Activated CD4-positive, alpha-beta T cell treated with anti-CD3 and anti-CD28 coated beads, Interleukin-2, amount 50 U/mL, for 4 hours (primary cell): ENCODE results near the gene CTDSP2.

Experiments used
- DNase-seq, 2 experiments: peaks; one replicate each; pipeline ENCODE4 v3.0.0-alpha.2; 2020

CTDSP2 gene

GRCh38 chr12:57813111-57813970 lies 33.2 kb downstream of the CTDSP2 start:
- no peak for DNase-seq

- DNase-seq = no peak
Measured at GRCh38 chr12:57811028-57811755, 35.3 kb downstream of the CTDSP2 start.

GRCh38 chr12:57810450-57810849 lies 36.1 kb downstream of the CTDSP2 start:
- no peak for DNase-seq

- DNase-seq = no peak
Measured at GRCh38 chr12:57809425-57809824, 37.1 kb downstream of the CTDSP2 start.

GRCh38 chr12:57808351-57808750 lies 38.2 kb downstream of the CTDSP2 start:
- no peak for DNase-seq

GRCh38 chr12:57807285-57807684 lies 39.2 kb downstream of the CTDSP2 start:
- no peak for DNase-seq

- DNase-seq = no peak
Measured at GRCh38 chr12:57806677-57807076, 39.9 kb downstream of the CTDSP2 start.

- DNase-seq = peak; percentile 15 to 30
Measured at GRCh38 chr12:57803319-57803893, 43.1 kb downstream of the CTDSP2 start.

GRCh38 chr12:57802607-57803006 lies 43.9 kb downstream of the CTDSP2 start:
- DNase-seq = no peak

- no peak for DNase-seq
Measured at GRCh38 chr12:57800965-57801364, 45.6 kb downstream of the CTDSP2 start.

- no peak for DNase-seq
Measured at GRCh38 chr12:57797933-57798332, 48.6 kb downstream of the CTDSP2 start.

GRCh38 chr12:57796996-57797395 lies 49.5 kb downstream of the CTDSP2 start:
- DNase-seq = no peak

GRCh38 chr12:57795354-57795753 lies 51.2 kb downstream of the CTDSP2 start:
- no peak for DNase-seq

GRCh38 chr12:57793920-57794319 lies 52.6 kb downstream of the CTDSP2 start:
- no peak for DNase-seq

GRCh38 chr12:57783861-57784260 lies 62.7 kb downstream of the CTDSP2 start:
- no peak for DNase-seq

GRCh38 chr12:57783466-57783801 lies 63.1 kb downstream of the CTDSP2 start:
- no peak for DNase-seq

- peak; percentile 97 to 98 for DNase-seq
Measured at GRCh38 chr12:57782608-57783465, 63.7 kb downstream of the CTDSP2 start, which contains the start of gene TSFM. Gene TSFM, plus strand, starts transcription at chr12:57782787. Its CDS starts 15 bp downstream, at chr12:57782802.

- DNase-seq = no peak
Measured at GRCh38 chr12:57782243-57782607, 64.3 kb downstream of the CTDSP2 start.

- DNase-seq = no peak
Measured at GRCh38 chr12:57781801-57782200, 64.7 kb downstream of the CTDSP2 start.

- no peak for DNase-seq
Measured at GRCh38 chr12:57781244-57781643, 65.3 kb downstream of the CTDSP2 start.

GRCh38 chr12:57780284-57780897 lies 66.1 kb downstream of the CTDSP2 start:
- no peak for DNase-seq

GRCh38 chr12:57779736-57780135 lies 66.8 kb downstream of the CTDSP2 start:
- no peak for DNase-seq
